HFF-Myc (cell line): ENCODE results near the gene TCERG1L.

Experiments used
- DNase-seq: peaks from one replicate; pipeline ENCODE4 v3.0.0-alpha.2; 2011; ENCODE audit warnings: low read depth; ENCODE audit errors: extremely low read depth
- H3K4me3 ChIP-seq: replicated peaks from 2 replicates; pipeline ENCODE4 v1.5.1; 2011; ENCODE audit warnings: low read depth, mild to moderate bottlenecking, control low read depth, low read length
- TF ChIP-seq, protein P1 (sequence below): IDR thresholded peaks from 2 replicates; pipeline ENCODE4 v1.5.1; 2012; ENCODE audit warnings: mild to moderate bottlenecking, low read depth, low read length, control low read depth; ENCODE audit errors: missing control alignments

TCERG1L gene

DNA sequence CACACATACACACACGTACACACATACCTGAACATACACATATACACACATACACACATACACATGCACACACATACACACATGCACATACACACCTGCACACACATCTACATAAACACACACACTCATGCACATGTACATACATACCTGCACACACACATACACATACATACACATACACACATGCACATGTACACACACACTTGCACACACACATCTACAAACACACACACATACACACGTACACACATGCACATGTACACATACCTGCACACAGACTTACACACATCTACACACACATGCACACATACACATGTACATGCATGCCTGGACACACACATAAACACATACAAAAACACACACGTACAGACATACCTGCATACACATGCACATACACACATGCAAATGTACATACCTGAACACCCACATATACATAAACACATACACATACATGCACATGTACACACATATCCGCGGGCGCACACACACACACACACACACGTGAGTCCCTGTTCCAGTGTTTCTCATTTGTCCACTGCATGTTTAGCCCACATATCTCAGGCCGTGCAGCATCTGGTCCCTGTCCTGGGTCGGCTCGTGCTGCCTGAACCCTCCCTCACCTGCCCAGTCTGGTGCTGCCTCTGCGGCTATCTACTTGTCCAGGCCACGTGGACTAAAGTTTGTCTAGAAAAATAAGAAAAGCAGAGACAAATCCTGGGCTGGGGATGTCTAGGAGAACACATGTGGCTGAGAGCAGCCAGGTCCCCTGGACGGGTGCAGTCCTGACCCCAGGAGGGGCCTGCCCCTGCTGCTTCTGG lies 238.7 kb downstream of the TCERG1L start:
- TF ChIP-seq, protein P1, sequence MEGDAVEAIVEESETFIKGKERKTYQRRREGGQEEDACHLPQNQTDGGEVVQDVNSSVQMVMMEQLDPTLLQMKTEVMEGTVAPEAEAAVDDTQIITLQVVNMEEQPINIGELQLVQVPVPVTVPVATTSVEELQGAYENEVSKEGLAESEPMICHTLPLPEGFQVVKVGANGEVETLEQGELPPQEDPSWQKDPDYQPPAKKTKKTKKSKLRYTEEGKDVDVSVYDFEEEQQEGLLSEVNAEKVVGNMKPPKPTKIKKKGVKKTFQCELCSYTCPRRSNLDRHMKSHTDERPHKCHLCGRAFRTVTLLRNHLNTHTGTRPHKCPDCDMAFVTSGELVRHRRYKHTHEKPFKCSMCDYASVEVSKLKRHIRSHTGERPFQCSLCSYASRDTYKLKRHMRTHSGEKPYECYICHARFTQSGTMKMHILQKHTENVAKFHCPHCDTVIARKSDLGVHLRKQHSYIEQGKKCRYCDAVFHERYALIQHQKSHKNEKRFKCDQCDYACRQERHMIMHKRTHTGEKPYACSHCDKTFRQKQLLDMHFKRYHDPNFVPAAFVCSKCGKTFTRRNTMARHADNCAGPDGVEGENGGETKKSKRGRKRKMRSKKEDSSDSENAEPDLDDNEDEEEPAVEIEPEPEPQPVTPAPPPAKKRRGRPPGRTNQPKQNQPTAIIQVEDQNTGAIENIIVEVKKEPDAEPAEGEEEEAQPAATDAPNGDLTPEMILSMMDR = no peak
- DNase-seq = no peak
- H3K4me3 ChIP-seq = no peak overlapping the region

DNA sequence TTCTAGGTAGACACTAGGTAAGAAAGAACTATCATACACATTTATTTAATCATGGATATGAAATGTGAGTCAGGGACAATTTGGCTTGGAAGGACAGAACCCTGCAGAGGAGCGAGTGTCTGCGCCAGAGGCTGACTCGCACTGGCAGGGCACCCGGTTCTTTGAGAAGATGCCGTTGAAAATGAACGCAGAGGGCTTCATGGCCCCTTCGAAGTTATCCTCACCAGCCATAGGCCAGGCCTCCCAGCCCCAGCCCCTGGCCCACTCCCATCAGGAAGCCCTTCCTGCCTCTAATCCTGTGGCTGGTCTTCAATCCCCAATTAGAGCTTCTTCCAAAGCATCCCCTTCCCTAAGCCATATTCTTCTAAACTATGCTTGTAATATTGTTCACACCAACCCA lies 239.8 kb downstream of the TCERG1L start:
- H3K4me3 ChIP-seq = no peak overlapping the region
- TF ChIP-seq, protein P1 = no peak
- no peak for DNase-seq

DNA sequence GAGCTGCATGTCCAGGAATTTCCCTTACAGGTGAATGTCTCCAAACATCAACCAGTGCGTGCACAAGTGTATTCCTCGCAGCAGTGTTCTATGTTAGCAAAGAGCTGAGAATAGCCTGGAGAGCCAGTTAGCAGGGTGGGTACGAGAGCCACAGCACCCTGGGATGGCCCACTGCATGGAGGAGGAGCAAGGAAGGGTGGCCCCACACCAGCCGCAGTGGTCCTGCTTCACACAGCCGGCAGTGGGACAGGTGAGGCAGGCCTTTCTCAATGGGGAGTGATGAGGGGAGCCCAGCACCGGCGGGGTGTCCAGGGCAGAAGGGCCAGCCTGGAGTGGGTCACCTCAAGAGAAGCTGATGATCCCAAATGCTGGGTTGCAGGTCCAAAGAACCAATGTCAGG lies 240.7 kb downstream of the TCERG1L start:
- no peak for DNase-seq
- TF ChIP-seq, protein P1 = no peak
- no peak overlapping the region for H3K4me3 ChIP-seq

DNA sequence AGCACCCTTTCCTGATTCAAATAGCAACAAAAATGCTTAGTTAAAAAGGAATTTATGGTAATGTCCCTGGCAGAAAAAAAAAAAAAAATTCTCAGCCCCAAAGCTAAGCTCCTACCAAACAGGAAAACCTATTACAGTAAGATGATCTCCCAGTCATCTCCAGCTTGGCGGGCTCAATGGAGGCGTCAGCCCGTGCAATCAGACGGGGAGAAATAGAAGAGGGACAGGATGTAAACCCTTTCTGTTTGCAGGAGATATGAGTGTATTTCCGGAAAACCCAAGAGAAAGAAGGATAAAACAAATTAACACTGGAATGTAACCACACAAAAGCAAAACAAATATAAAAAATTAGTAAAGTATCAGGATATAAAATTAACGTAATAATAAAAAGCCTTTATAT lies 242.8 kb downstream of the TCERG1L start:
- TF ChIP-seq, protein P1 = no peak
- H3K4me3 ChIP-seq = no peak overlapping the region
- no peak for DNase-seq

DNA sequence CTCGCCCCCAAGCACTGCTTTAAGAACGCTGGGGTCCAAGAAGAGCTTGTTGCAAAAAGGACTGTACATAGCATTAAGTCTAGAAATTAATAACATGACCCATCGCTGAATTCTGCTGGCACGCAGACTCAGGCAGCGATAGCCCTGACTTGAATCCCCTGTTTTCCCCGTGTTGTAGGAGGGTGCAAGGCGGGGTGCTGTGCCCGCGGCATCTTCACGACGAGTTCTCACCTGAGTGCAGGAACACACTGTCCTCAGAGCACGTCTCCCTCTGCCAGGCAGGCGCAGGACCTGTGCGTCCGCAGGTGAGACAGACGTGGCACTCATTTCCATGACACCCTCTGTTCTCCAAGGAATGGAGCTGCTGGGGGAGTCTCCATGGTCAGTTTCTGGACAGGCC lies 243.2 kb downstream of the TCERG1L start:
- TF ChIP-seq, protein P1 = no peak
- no peak for DNase-seq
- no peak overlapping the region for H3K4me3 ChIP-seq

DNA sequence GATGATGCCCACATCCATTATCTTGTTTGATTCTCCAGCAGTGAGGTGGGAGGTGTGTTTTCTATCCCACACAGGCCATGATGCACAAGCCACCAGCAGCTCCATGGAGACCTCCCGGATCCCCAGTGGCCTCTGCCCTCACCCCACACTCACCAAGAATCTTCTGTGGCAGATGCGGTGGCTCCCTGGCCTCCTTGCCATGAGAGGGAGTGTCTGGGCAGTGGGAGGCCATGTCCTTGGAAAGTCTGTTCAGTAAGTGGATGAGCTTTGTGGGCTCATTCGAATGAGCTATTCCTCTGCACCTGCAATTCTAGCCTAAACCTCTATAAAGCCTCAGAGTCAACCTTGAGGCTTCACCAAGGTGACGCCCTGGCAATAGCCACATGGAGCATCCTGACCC lies 243.8 kb downstream of the TCERG1L start:
- DNase-seq = no peak
- TF ChIP-seq, protein P1 = no peak
- H3K4me3 ChIP-seq = no peak overlapping the region
